H1 (cell line): Measurements from ENCODE around the gene TRABD. TPM values are rescaled to one million over a fixed set of nuclear protein-coding genes. Genes with fewer than 3 reads are reported as not detected.

ENCODE experiments used
- CTCF ChIA-PET: fragments of 300-600 bp; sonication (Branson Sonifier 250); formaldehyde crosslinking; loops from one replicate; lab custom pipeline; 2021; ENCODE audit not compliant: partially characterized antibody; lab: Charles Lee
- POLR2A ChIA-PET: fragments of 300-600 bp; sonication (Branson Sonifier 250); formaldehyde crosslinking; loops from one replicate; lab custom pipeline; 2021; ENCODE audit warnings: inconsistent platforms; ENCODE audit not compliant: partially characterized antibody; lab: Charles Lee
- DNase-seq, 2 experiments: peaks; one replicate each; pipeline versions ENCODE4 v3.0.0 to v3.0.0-alpha.2; 2010 to 2022; ENCODE audit warnings: low spot score in 2 of 2, low read depth in 1 of 2, mixed read lengths in 1 of 2
- FAIRE-seq: peaks from 2 replicates; lab custom pipeline; 2011; peaks lifted over from hg19 to GRCh38; lab: Jason Lieb, UNC
- H2AFZ ChIP-seq: 2 replicates; pipeline ENCODE4 v1.8.1; 2012; ENCODE audit warnings: low read length, inconsistent platforms
- H2AK5ac ChIP-seq: 2 replicates; pipeline ENCODE4 v1.6.1; 2013; ENCODE audit warnings: low read depth, low read length
- H2BK120ac ChIP-seq: replicated peaks from 2 replicates; pipeline ENCODE3; 2013; ENCODE audit warnings: low read depth, low read length, inconsistent platforms
- H2BK12ac ChIP-seq: 2 replicates; pipeline ENCODE4 v1.6.1; 2013; ENCODE audit warnings: low read depth, low read length
- H2BK15ac ChIP-seq: 2 replicates; pipeline ENCODE4 v1.6.1; 2013; ENCODE audit warnings: low read length
- H2BK20ac ChIP-seq: 2 replicates; pipeline ENCODE4 v1.6.1; 2013; ENCODE audit warnings: low read length
- H2BK5ac ChIP-seq: 2 replicates; pipeline ENCODE4 v1.6.1; 2013; ENCODE audit warnings: low read depth, low read length
- H3K14ac ChIP-seq: 2 replicates; pipeline ENCODE4 v1.6.1; 2013; ENCODE audit warnings: inconsistent platforms; ENCODE audit not compliant: insufficient read length
- H3K18ac ChIP-seq: 2 replicates; pipeline ENCODE4 v1.6.1; 2013; ENCODE audit warnings: low read length; ENCODE audit errors: extremely low read depth
- H3K23ac ChIP-seq: 2 replicates; pipeline ENCODE4 v1.6.1; 2013; ENCODE audit warnings: inconsistent platforms; ENCODE audit not compliant: insufficient read length
- H3K23me2 ChIP-seq: 2 replicates; pipeline ENCODE4 v1.6.1; 2013; ENCODE audit warnings: low read depth, low read length
- H3K27ac ChIP-seq: 2 replicates; pipeline ENCODE4 v1.6.1; 2011; ENCODE audit warnings: low read depth, low read length, inconsistent platforms
- H3K27me3 ChIP-seq, 4 experiments: replicated peaks in 1 of 4; 1 replicate in 1 of 4; 2 replicates in 3 of 4; pipeline versions ENCODE4 v1.6.1 to v1.8.1; 2011 to 2013; ENCODE audit warnings: low read length in 3 of 4, mild to moderate bottlenecking in 3 of 4, inconsistent platforms in 2 of 4, mixed read lengths in 2 of 4, moderate library complexity in 1 of 4; ENCODE audit not compliant: control insufficient read depth in 3 of 4, insufficient read depth in 3 of 4; ENCODE audit errors: extremely low read depth in 1 of 4
- H3K36me3 ChIP-seq, 4 experiments: 2 replicates each; pipeline versions ENCODE4 v1.6.1 to v1.8.1; 2011 to 2013; ENCODE audit warnings: mild to moderate bottlenecking in 4 of 4, low read length in 3 of 4, moderate library complexity in 2 of 4, control low read depth in 1 of 4, inconsistent platforms in 1 of 4; ENCODE audit not compliant: insufficient read depth in 4 of 4, control insufficient read depth in 2 of 4
- H3K4ac ChIP-seq: replicated peaks from 2 replicates; pipeline ENCODE3; 2013; ENCODE audit warnings: low read length, low read depth, mixed read lengths, inconsistent platforms; ENCODE audit not compliant: insufficient read length
- H3K4me1 ChIP-seq, 4 experiments: replicated peaks in 1 of 4; 1 replicate in 1 of 4; 2 replicates in 3 of 4; pipeline versions ENCODE4 v1.6.1 to v1.8.1; 2011 to 2013; ENCODE audit warnings: low read length in 3 of 4, inconsistent platforms in 2 of 4, mixed read lengths in 1 of 4; ENCODE audit not compliant: insufficient read depth in 4 of 4, control insufficient read depth in 3 of 4
- H3K4me2 ChIP-seq, 2 experiments: 2 replicates each; pipeline versions ENCODE4 v1.6.1 to v1.8.1; 2011 to 2013; ENCODE audit warnings: low read depth in 2 of 2, low read length in 2 of 2, control low read depth in 1 of 2, inconsistent platforms in 1 of 2, mild to moderate bottlenecking in 1 of 2; ENCODE audit not compliant: insufficient read depth in 1 of 2
- H3K4me3 ChIP-seq, 4 experiments: fragments of 200-600, 300-600 bp in 1 of 4; sonication (generic), shearing (Covaris generic), sonication (Bioruptor Twin) in 1 of 4; 2 replicates each; pipeline versions ENCODE4 v1.5.1 to v1.8.1; 2011 to 2016; ENCODE audit warnings: low read length in 4 of 4, low read depth in 3 of 4, control low read depth in 2 of 4, inconsistent platforms in 2 of 4, mild to moderate bottlenecking in 2 of 4, mixed read lengths in 1 of 4, moderate library complexity in 1 of 4; ENCODE audit not compliant: insufficient read depth in 2 of 4; ENCODE audit errors: extremely low read depth in 1 of 4
- H3K56ac ChIP-seq: replicated peaks from 2 replicates; pipeline ENCODE3; 2013; ENCODE audit warnings: low read depth, mild to moderate bottlenecking, mixed read lengths, low read length, inconsistent platforms; ENCODE audit not compliant: insufficient read length
- H3K79me1 ChIP-seq: 2 replicates; pipeline ENCODE4 v1.6.1; 2013; ENCODE audit warnings: low read depth, low read length, control low read depth
- H3K79me2 ChIP-seq, 2 experiments: 2 replicates each; pipeline versions ENCODE4 v1.6.1 to v1.8.1; 2012 to 2013; ENCODE audit warnings: low read length in 2 of 2, mild to moderate bottlenecking in 2 of 2, inconsistent platforms in 1 of 2; ENCODE audit not compliant: insufficient read depth in 2 of 2, control insufficient read depth in 1 of 2
- H3K9ac ChIP-seq, 4 experiments: replicated peaks in 1 of 4; 1 replicate in 1 of 4; 2 replicates in 3 of 4; pipeline versions ENCODE4 v1.6.1 to v1.8.1; 2011 to 2013; ENCODE audit warnings: low read depth in 3 of 4, low read length in 3 of 4, control low read depth in 2 of 4, mild to moderate bottlenecking in 2 of 4, moderate library complexity in 2 of 4, inconsistent platforms in 1 of 4; ENCODE audit errors: extremely low read depth in 1 of 4
- H3K9me3 ChIP-seq, 2 experiments: 2 replicates each; pipeline versions ENCODE4 v1.6.1 to v1.8.1; 2012 to 2013; ENCODE audit warnings: mild to moderate bottlenecking in 2 of 2, moderate library complexity in 2 of 2, control low read depth in 1 of 2, inconsistent platforms in 1 of 2, low read depth in 1 of 2, low read length in 1 of 2, mixed read lengths in 1 of 2; ENCODE audit not compliant: insufficient read depth in 2 of 2
- H4K20me1 ChIP-seq, 2 experiments: replicated peaks in 1 of 2; 2 replicates each; pipeline versions ENCODE3 to v1.8.1; 2011 to 2013; ENCODE audit warnings: inconsistent platforms in 2 of 2, low read length in 2 of 2, mild to moderate bottlenecking in 1 of 2; ENCODE audit not compliant: insufficient read depth in 2 of 2, control insufficient read depth in 1 of 2
- H4K5ac ChIP-seq: 2 replicates; pipeline ENCODE4 v1.6.1; 2013; ENCODE audit warnings: low read length, low read depth, mixed read lengths, inconsistent platforms; ENCODE audit not compliant: insufficient read length
- H4K8ac ChIP-seq: 2 replicates; pipeline ENCODE4 v1.8.0; 2013; ENCODE audit warnings: mild to moderate bottlenecking, moderate library complexity, low read length, inconsistent platforms; ENCODE audit not compliant: insufficient read depth; ENCODE audit errors: extremely low read depth
- H4K91ac ChIP-seq: replicated peaks from 2 replicates; pipeline ENCODE3; 2013; ENCODE audit warnings: low read length, mixed read lengths, inconsistent platforms; ENCODE audit not compliant: insufficient read length
- SIRT6 ChIP-seq: IDR thresholded peaks from one replicate; pipeline ENCODE4 v1.7.1; 2012; ENCODE audit warnings: low read length, inconsistent platforms
- SP2 ChIP-seq: IDR thresholded peaks from 2 replicates; pipeline ENCODE4 v1.6.1; 2012; ENCODE audit warnings: mild to moderate bottlenecking, low read length, inconsistent platforms
- WGBS, 2 experiments: shearing (Covaris generic) in 1 of 2; methylation state at CpG; one replicate each; pipeline versions ENCODE4 v1.1.6 to v1.1.7; 2013 to 2015; ENCODE audit warnings: low lambda C conversion rate in 2 of 2, mixed read lengths in 2 of 2, inconsistent platforms in 1 of 2, low coverage in 1 of 2, missing lambda C conversion rate in 1 of 2; ENCODE audit not compliant: insufficient replicate concordance in 2 of 2, insufficient coverage in 1 of 2, insufficient read length in 1 of 2; ENCODE audit errors: extremely low coverage in 1 of 2, missing lambda C conversion rate in 1 of 2; 5-methylcytosine and 5-hydroxymethylcytosine counted together
- polyA plus RNA-seq, 7 experiments: library from polyadenylated mRNA; depleted of rRNA in 3 of 7; stranded (reverse) in 5 of 7; unstranded in 2 of 7; fragments of >200 nt in 5 of 7; fragments of 200-250 nt in 2 of 7; gene quantifications; 1 replicate in 5 of 7; 2 replicates in 1 of 7; 4 replicates in 1 of 7; pipeline versions ENCODE4 v1.2.1 to v1.2.3, GENCODE V29; 2011 to 2013; ENCODE audit warnings: missing spikeins in 2 of 7, mixed read lengths in 2 of 7
- total RNA-seq: library from RNA; stranded (reverse); fragmentation: NEBNext Ultra II Directional; extraction: Animal tissue kit (Norgen Biotek cat#: 25700); gene quantifications from 2 replicates; pipeline ENCODE4 v1.2.1, GENCODE V29; 2021

Gene TRABD
- total and polyA plus RNA-seq, 2 of the 8 experiments (the other 6 are each of a cell fraction or from before 2014, with no cell fraction given), result 44.2 to 57.5 TPM

- 92% methylated on average over 14 of the region's 14 CpGs; no CpG with 5 or more reads in 1 of the 2 experiments for WGBS, 2 experiments
- no peak for FAIRE-seq
- H3K27ac ChIP-seq, result no peak overlapping the region
These were observed 25.4 kb downstream of the TRABD start for GRCh38 chr22:50211147-50211546.

More at GRCh38 chr22:50211147-50211546, 25.4 kb downstream of the TRABD start:
- no peaks in the 10 kb centered on the region for H3K27me3 ChIP-seq
- no peak overlapping the region for H2AFZ ChIP-seq
- H3K14ac ChIP-seq, result no peak overlapping the region
- no peak overlapping the region for H2AK5ac ChIP-seq
- H3K9me3 ChIP-seq, result no peaks in the 10 kb centered on the region
- H2BK15ac ChIP-seq, result no peak overlapping the region
- ChIA-PET CTCF (interaction anchor here (0.7 to 3.4 kb wide), 13 partner anchors 21 to 443 kb away, joined by 3 to 20 read pairs (median 4); no protein-coding TSS in a partner anchor), POLR2A (interaction anchor here (1.2 to 1.5 kb wide), 2 partner anchors 9 to 10 kb away, joined by 4 read pairs; no protein-coding TSS in a partner anchor)
- no peak overlapping the region for H3K4ac ChIP-seq
- H2BK5ac ChIP-seq, result no peak overlapping the region
- H3K56ac ChIP-seq, result no peak overlapping the region
- H3K23me2 ChIP-seq, result no peaks in the 10 kb centered on the region
- H4K20me1 ChIP-seq, result peaks cover 5 to 22% of the 10 kb centered on the region in 2 experiments
- H4K5ac ChIP-seq, result no peak overlapping the region
- H3K79me1 ChIP-seq, result peaks cover 3% of the 10 kb centered on the region; the same call in 1 of the 2 replicates
- no peak overlapping the region for H3K18ac ChIP-seq
- H2BK120ac ChIP-seq, result no peak overlapping the region
- no peak for DNase-seq
- H3K9ac ChIP-seq, result no peak overlapping the region
- peaks cover 0 to 3% (median 1%) of the 10 kb centered on the region in 4 experiments; a peak in 2 of 7 replicates for H3K4me1 ChIP-seq
- H2BK20ac ChIP-seq, result no peak overlapping the region
- peak overlapping the region; percentile 86; the same call in 1 of the 2 replicates for H4K8ac ChIP-seq
- H2BK12ac ChIP-seq, result no peak overlapping the region
- H3K36me3 ChIP-seq, result peaks cover 4 to 36% (median 23%) of the 10 kb centered on the region in 4 experiments; a peak in 7 of 8 replicates
- TF ChIP-seq SIRT6 (no peak), SP2 (no peak)
- no peak overlapping the region for H3K23ac ChIP-seq
- peaks cover 0 to 11% of the 10 kb centered on the region in 2 experiments; a peak in 1 of 4 replicates for H3K79me2 ChIP-seq
- H3K4me3 ChIP-seq, result no peak overlapping the region
- no peak overlapping the region for H3K4me2 ChIP-seq
- no peak overlapping the region for H4K91ac ChIP-seq
